ENCODE data around the gene SH3PXD2A.

Gene SH3PXD2A

DNA sequence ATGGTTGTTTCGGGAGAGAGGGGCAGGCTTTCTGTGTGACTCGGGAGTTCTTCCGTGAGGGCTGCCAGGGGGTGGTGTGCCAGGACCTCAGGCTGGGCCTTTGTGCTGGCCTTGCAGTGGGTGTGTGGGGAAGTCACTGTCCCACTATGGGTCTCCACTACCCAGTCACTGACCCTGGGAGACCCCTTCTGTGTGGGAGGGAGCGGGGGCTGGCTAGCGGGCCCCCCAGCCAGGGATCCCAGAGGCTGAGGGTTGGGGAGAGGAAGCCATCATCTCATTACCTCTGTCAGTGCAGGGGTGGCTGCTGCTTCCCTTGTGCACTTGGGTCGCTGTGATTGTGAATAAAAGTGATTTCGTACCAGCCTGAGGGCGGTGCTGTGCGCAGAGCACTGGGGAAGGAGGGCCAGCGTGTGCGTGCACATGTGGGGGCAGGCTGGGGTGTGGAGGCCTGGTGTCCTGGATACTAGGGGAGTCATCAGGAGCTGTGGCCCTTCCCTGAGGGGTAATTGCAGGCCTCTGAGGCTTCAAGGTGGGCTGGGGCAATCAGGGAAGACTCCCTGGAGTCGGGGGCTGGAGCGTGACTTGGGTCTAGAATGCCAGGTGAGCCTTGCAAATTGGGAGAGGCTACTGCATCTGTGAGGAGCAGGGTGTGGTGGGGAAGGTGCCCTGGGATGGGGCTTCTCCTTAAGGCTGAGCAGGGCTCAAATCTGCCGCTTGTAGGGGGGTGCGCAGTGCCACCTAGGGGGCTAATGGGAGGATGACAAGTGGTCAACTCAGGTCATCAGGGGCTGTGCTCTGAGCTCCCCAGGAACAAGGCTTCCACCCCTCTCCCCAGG lies 263.0 kb downstream of the SH3PXD2A start (continued):
- TF ChIP-seq ZBTB17 (tag by site-specific recombination; IDR thresholded peaks at IDR 0.05) (0 out of 2 replicates have a peak, but pooled peaks have one; percentile 15), ZFP41 (tag by site-specific recombination; IDR thresholded peaks at IDR 0.05; ENCODE audit: borderline replicate concordance) (no peak), ZNF707 (tag by site-specific recombination; IDR thresholded peaks at IDR 0.05) (no peak), ZNF2 (tag by site-specific recombination; IDR thresholded peaks at IDR 0.05) (peak; percentile 85), ZFP37 (tag by site-specific recombination; IDR thresholded peaks at IDR 0.05) (no peak), ZNF654 (tag by site-specific recombination; IDR thresholded peaks at IDR 0.05; ENCODE audit: low read depth) (peak; percentile 70), ZNF501 (tag by site-specific recombination; IDR thresholded peaks at IDR 0.05) (no peak), ZNF302 (tag by site-specific recombination; IDR thresholded peaks at IDR 0.05; ENCODE audit: low read depth) (no peak), ZNF350 (tag by site-specific recombination; IDR thresholded peaks at IDR 0.05) (no peak)
- TF ChIP-seq, protein P1, sequence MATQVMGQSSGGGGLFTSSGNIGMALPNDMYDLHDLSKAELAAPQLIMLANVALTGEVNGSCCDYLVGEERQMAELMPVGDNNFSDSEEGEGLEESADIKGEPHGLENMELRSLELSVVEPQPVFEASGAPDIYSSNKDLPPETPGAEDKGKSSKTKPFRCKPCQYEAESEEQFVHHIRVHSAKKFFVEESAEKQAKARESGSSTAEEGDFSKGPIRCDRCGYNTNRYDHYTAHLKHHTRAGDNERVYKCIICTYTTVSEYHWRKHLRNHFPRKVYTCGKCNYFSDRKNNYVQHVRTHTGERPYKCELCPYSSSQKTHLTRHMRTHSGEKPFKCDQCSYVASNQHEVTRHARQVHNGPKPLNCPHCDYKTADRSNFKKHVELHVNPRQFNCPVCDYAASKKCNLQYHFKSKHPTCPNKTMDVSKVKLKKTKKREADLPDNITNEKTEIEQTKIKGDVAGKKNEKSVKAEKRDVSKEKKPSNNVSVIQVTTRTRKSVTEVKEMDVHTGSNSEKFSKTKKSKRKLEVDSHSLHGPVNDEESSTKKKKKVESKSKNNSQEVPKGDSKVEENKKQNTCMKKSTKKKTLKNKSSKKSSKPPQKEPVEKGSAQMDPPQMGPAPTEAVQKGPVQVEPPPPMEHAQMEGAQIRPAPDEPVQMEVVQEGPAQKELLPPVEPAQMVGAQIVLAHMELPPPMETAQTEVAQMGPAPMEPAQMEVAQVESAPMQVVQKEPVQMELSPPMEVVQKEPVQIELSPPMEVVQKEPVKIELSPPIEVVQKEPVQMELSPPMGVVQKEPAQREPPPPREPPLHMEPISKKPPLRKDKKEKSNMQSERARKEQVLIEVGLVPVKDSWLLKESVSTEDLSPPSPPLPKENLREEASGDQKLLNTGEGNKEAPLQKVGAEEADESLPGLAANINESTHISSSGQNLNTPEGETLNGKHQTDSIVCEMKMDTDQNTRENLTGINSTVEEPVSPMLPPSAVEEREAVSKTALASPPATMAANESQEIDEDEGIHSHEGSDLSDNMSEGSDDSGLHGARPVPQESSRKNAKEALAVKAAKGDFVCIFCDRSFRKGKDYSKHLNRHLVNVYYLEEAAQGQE (tag by site-specific recombination; IDR thresholded peaks at IDR 0.05), result no peak

DNA sequence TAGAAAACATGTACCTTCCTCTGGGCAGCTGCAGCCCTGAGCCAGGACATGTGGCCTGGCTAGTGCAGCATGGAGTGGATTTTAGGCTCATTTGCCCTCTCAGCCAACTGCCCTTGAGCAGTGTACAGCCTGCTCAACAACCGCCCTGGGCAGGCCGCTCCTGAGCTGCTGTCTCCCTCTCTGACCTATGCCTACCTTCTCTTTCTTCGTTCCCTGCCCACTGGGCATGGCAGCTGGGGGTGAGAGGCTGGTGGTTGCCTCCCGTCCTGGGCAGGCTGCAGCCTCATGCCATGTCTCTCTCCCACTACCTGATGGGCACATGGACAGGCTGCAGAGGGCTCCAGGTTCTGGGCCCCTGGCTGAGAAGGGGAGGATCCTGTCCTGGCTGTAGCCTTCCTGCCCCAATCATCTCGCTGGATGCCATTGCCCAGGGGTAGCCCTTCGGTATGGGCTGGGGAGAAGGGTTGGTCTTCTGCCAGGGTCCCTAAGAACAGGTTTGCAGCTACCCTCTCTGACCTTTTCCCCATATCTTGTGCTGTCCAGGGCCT lies 264.6 kb downstream of the SH3PXD2A start:
- POLR2A ChIA-PET, result no interaction called here
- Histone ChIP-seq H3K4me1 (ENCODE audit: control insufficient read depth, insufficient read depth, low read length) (no peaks in the 10 kb centered on the region), H3K9me3 (ENCODE audit: control insufficient read depth, insufficient read depth, low read depth, low read length) (no peaks in the 10 kb centered on the region), H3K4me3 (ENCODE audit: low read depth, low read length) (no peak overlapping the region), H3K36me3 (ENCODE audit: control insufficient read depth in 2 of 2, insufficient read depth in 1 of 2, low read length in 2 of 2) (no peaks in the 10 kb centered on the region), H3K27ac (ENCODE audit: extremely low read depth, low read depth, low read length) (no peak overlapping the region)
- CTCF ChIA-PET, result interaction anchor here (0.6 to 3.4 kb wide), 6 partner anchors 8 to 580 kb away, joined by 3 to 16 read pairs (median 5); no protein-coding TSS in a partner anchor
- TF ChIP-seq SETDB1 (IDR thresholded peaks at IDR 0.05; ENCODE audit: insufficient read length, low read length) (no peak), ZNF660 (tag by site-specific recombination; IDR thresholded peaks at IDR 0.05) (no peak), ZNF488 (tag by site-specific recombination; IDR thresholded peaks at IDR 0.05) (no peak), ZFP69B (tag by site-specific recombination; IDR thresholded peaks at IDR 0.05) (no peak), ZNF639 (tag by site-specific recombination; IDR thresholded peaks at IDR 0.05) (no peak), ZFP37 (tag by site-specific recombination; IDR thresholded peaks at IDR 0.05) (no peak), ZNF449 (tag by site-specific recombination; IDR thresholded peaks at IDR 0.05) (no peak), ZNF600 (tag by site-specific recombination; IDR thresholded peaks at IDR 0.05) (no peak), ZNF10 (tag by site-specific recombination; IDR thresholded peaks at IDR 0.05) (no peak), ZNF266 (tag by site-specific recombination; IDR thresholded peaks at IDR 0.05; ENCODE audit: low read depth) (no peak), ZNF560 (tag by site-specific recombination; IDR thresholded peaks at IDR 0.05; ENCODE audit: borderline replicate concordance) (no peak), ZNF221 (tag by site-specific recombination; IDR thresholded peaks at IDR 0.05; ENCODE audit: borderline replicate concordance) (no peak), ZSCAN23 (tag by site-specific recombination; IDR thresholded peaks at IDR 0.05) (no peak), ZIC2 (tag by site-specific recombination; IDR thresholded peaks at IDR 0.05) (no peak)
- TF ChIP-seq, protein P2, sequence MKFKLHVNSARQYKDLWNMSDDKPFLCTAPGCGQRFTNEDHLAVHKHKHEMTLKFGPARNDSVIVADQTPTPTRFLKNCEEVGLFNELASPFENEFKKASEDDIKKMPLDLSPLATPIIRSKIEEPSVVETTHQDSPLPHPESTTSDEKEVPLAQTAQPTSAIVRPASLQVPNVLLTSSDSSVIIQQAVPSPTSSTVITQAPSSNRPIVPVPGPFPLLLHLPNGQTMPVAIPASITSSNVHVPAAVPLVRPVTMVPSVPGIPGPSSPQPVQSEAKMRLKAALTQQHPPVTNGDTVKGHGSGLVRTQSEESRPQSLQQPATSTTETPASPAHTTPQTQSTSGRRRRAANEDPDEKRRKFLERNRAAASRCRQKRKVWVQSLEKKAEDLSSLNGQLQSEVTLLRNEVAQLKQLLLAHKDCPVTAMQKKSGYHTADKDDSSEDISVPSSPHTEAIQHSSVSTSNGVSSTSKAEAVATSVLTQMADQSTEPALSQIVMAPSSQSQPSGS (tag by site-specific recombination; IDR thresholded peaks at IDR 0.05; ENCODE audit: low read depth), result no peak
- TF ChIP-seq, protein P3, sequence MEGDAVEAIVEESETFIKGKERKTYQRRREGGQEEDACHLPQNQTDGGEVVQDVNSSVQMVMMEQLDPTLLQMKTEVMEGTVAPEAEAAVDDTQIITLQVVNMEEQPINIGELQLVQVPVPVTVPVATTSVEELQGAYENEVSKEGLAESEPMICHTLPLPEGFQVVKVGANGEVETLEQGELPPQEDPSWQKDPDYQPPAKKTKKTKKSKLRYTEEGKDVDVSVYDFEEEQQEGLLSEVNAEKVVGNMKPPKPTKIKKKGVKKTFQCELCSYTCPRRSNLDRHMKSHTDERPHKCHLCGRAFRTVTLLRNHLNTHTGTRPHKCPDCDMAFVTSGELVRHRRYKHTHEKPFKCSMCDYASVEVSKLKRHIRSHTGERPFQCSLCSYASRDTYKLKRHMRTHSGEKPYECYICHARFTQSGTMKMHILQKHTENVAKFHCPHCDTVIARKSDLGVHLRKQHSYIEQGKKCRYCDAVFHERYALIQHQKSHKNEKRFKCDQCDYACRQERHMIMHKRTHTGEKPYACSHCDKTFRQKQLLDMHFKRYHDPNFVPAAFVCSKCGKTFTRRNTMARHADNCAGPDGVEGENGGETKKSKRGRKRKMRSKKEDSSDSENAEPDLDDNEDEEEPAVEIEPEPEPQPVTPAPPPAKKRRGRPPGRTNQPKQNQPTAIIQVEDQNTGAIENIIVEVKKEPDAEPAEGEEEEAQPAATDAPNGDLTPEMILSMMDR (tag by site-specific recombination; IDR thresholded peaks at IDR 0.05), result no peak
